Fibroblast of lung (primary cell): Measurements from ENCODE around the gene IL23A. TPM values are rescaled to one million over a fixed set of nuclear protein-coding genes. Genes with fewer than 3 reads are reported as not detected.
A peak's percentile ranks its signal among the peaks of the same experiment; 100 is the strongest.

ENCODE experiments used
- DNase-seq, 2 donors: peaks; one replicate each; pipeline versions ENCODE4 v3.0.0 to v3.0.0-alpha.2; 2010; ENCODE audit warnings: low read depth in 2 of 2
- H2AFZ ChIP-seq: 2 replicates; pipeline ENCODE4 v1.5.1; 2012; ENCODE audit warnings: low read length, control low read depth, inconsistent platforms
- H3K27ac ChIP-seq: 2 replicates; pipeline ENCODE4 v1.5.1; 2011; ENCODE audit warnings: low read length, control low read depth; ENCODE audit not compliant: insufficient read depth
- H3K27me3 ChIP-seq: 2 replicates; pipeline ENCODE4 v1.5.1; 2011; ENCODE audit warnings: mild to moderate bottlenecking, low read length; ENCODE audit not compliant: control insufficient read depth, insufficient read depth
- H3K36me3 ChIP-seq: 2 replicates; pipeline ENCODE4 v1.5.1; 2011; ENCODE audit warnings: low read length; ENCODE audit not compliant: control insufficient read depth, insufficient read depth
- H3K4me1 ChIP-seq: 2 replicates; pipeline ENCODE4 v1.5.1; 2011; ENCODE audit warnings: low read length; ENCODE audit not compliant: control insufficient read depth, insufficient read depth; ENCODE audit errors: extremely low read depth
- H3K4me2 ChIP-seq: 2 replicates; pipeline ENCODE4 v1.5.1; 2011; ENCODE audit warnings: low read length, control low read depth; ENCODE audit not compliant: insufficient read depth; ENCODE audit errors: extremely low read depth
- H3K4me3 ChIP-seq, 4 experiments: fragments of 200-600 bp in 1 of 4; sonication (generic) in 1 of 4; replicated peaks in 1 of 4; 2 replicates each; pipeline ENCODE4 v1.5.1; 2011 to 2016; ENCODE audit warnings: low read length in 4 of 4, low read depth in 3 of 4, mild to moderate bottlenecking in 3 of 4, control low read depth in 2 of 4, inconsistent platforms in 1 of 4, mixed read lengths in 1 of 4; ENCODE audit not compliant: insufficient read depth in 1 of 4; ENCODE audit errors: control extremely low read depth in 1 of 4
- H3K79me2 ChIP-seq: 2 replicates; pipeline ENCODE4 v1.5.1; 2012; ENCODE audit warnings: mild to moderate bottlenecking, low read length, inconsistent platforms; ENCODE audit not compliant: control insufficient read depth, insufficient read depth
- H3K9ac ChIP-seq: 2 replicates; pipeline ENCODE4 v1.5.1; 2011; ENCODE audit warnings: mild to moderate bottlenecking, low read length, control low read depth; ENCODE audit not compliant: insufficient read depth
- H3K9me3 ChIP-seq: 2 replicates; pipeline ENCODE4 v1.5.1; 2012; ENCODE audit warnings: low read depth, low read length; ENCODE audit not compliant: control insufficient read depth, insufficient read depth
- H4K20me1 ChIP-seq: 2 replicates; pipeline ENCODE4 v1.5.1; 2011; ENCODE audit warnings: low read length; ENCODE audit not compliant: control insufficient read depth, insufficient read depth; ENCODE audit errors: extremely low read depth
- CTCF ChIP-seq, 2 donors: IDR thresholded peaks in 1 of 2; conservative IDR thresholded peaks in 1 of 2; 1 replicate in 1 of 2; 2 replicates in 1 of 2; pipeline ENCODE4 v1.5.1; 2011 to 2012; ENCODE audit warnings: low read length in 2 of 2, control low read depth in 1 of 2, inconsistent platforms in 1 of 2, low read depth in 1 of 2, mild to moderate bottlenecking in 1 of 2
- EZH2 ChIP-seq: IDR thresholded peaks from 2 replicates; pipeline ENCODE4 v1.5.1; 2012; ENCODE audit warnings: low read length, control low read depth, mild to moderate bottlenecking; ENCODE audit errors: missing control alignments
- polyA plus RNA-seq, 2 donors: library from polyadenylated mRNA; depleted of rRNA in 1 of 2; stranded (reverse) in 1 of 2; unstranded in 1 of 2; fragments of >200 nt; gene quantifications; 2 replicates each; pipeline ENCODE4 v1.2.1, GENCODE V29; 2011 to 2012; ENCODE audit warnings: missing spikeins in 1 of 2
- total RNA-seq: library from RNA; depleted of rRNA; stranded (reverse); fragments of >200 nt; gene quantifications from 2 replicates; pipeline ENCODE4 v1.2.1, GENCODE V29; 2014

Gene IL23A
- total and polyA plus RNA-seq, 2 donors (not counting 1 experiment from before 2014, with no cell fraction given), result 0.17 TPM; not detected in 1

GRCh38 chr12:56332512-56333196 is 6.0 kb upstream of the IL23A start:
- Histone ChIP-seq H3K27me3 (no peaks in the 10 kb centered on the region), H3K4me3 (peak overlapping the region; percentile 45 to 82 (median 66)), H3K9me3 (no peaks in the 10 kb centered on the region), H2AFZ (peak overlapping the region; percentile 27), H3K4me1 (peaks cover 10% of the 10 kb centered on the region), H4K20me1 (no peaks in the 10 kb centered on the region), H3K36me3 (no peaks in the 10 kb centered on the region), H3K79me2 (no peaks in the 10 kb centered on the region), H3K9ac (no peak overlapping the region), H3K4me2 (peak overlapping the region; percentile 98), H3K27ac (peak overlapping the region; percentile 86)
- DNase-seq, result no peak
- TF ChIP-seq CTCF (conservative IDR thresholded peaks at IDR 0.05 in 1 of 2, IDR thresholded peaks at IDR 0.05 in 1 of 2; ENCODE audit: low read depth in 1 of 2, low read length in 2 of 2) (no peak), EZH2 (no peak)

GRCh38 chr12:56333197-56333678 is 5.4 kb upstream of the IL23A start:
- Histone ChIP-seq H3K27ac (peak overlapping the region; percentile 86), H3K9ac (peak overlapping the region; percentile 54), H3K79me2 (no peaks in the 10 kb centered on the region), H3K36me3 (no peaks in the 10 kb centered on the region), H3K27me3 (no peaks in the 10 kb centered on the region), H3K4me1 (peaks cover 10% of the 10 kb centered on the region), H3K4me3 (peak overlapping the region; percentile 45 to 82 (median 66)), H4K20me1 (no peaks in the 10 kb centered on the region), H2AFZ (peak overlapping the region; percentile 30), H3K4me2 (peak overlapping the region; percentile 98), H3K9me3 (no peaks in the 10 kb centered on the region)
- peak in 1 of 2 donors; percentile 70 for DNase-seq
- no peak for TF ChIP-seq EZH2
- no peak for TF ChIP-seq CTCF (conservative IDR thresholded peaks at IDR 0.05 in 1 of 2, IDR thresholded peaks at IDR 0.05 in 1 of 2; ENCODE audit: low read depth in 1 of 2, low read length in 2 of 2)

- Histone ChIP-seq H3K4me3 (peak within 1 kb of the TSS; percentile 45 to 82 (median 66)), H3K4me2 (peak within 1 kb of the TSS; percentile 98), H3K9me3 (no peaks in the 10 kb centered on the region), H3K79me2 (no peaks in the 10 kb centered on the region), H3K4me1 (peaks cover 10% of the 10 kb centered on the region), H2AFZ (peak within 1 kb of the TSS; percentile 70), H3K36me3 (no peaks in the 10 kb centered on the region), H4K20me1 (no peaks in the 10 kb centered on the region), H3K9ac (peak within 1 kb of the TSS; percentile 54), H3K27me3 (no peaks in the 10 kb centered on the region), H3K27ac (peak within 1 kb of the TSS; percentile 86)
- peak; percentile 97 for DNase-seq
- TF ChIP-seq EZH2, result no peak
- TF ChIP-seq CTCF (conservative IDR thresholded peaks at IDR 0.05 in 1 of 2, IDR thresholded peaks at IDR 0.05 in 1 of 2; ENCODE audit: low read depth in 1 of 2, low read length in 2 of 2), result peak; percentile 75 to 82
These were observed 4.8 kb upstream of the IL23A start, which contains the start of gene PAN2 for GRCh38 chr12:56333679-56334489. Gene PAN2, minus strand, starts transcription at chr12:56334000. Its CDS starts 906 bp downstream, at chr12:56333094.
